ENCODE data around the gene RAB31.
"Not testable (repeated sequence)": the region's sequence is repeated elsewhere in the genome, so short reads cannot be mapped to it uniquely, and the experiment has no call there.

GRCh38 chr18:9768071-9768691 lies 60.1 kb downstream of the RAB31 start:
- TF ChIP-seq HDAC2 (IDR thresholded peaks at IDR 0.05); FOSL2 (IDR thresholded peaks at IDR 0.05); FOSL2 (CRISPR knock-in tag; IDR thresholded peaks at IDR 0.05); CTCF (IDR thresholded peaks at IDR 0.05); MAFK (IDR thresholded peaks at IDR 0.05; ENCODE audit: partially characterized antibody); ZC3H11A (IDR thresholded peaks at IDR 0.05): not testable (repeated sequence)

Measured in A549 (cell line).